HG03175 (cell line): ENCODE data around the gene LRRC8D.

Experiments
- ATAC-seq: cut with Tn5 transposase; IDR thresholded peaks from one replicate; pipeline ENCODE4 v1.9.1; 2021; ENCODE audit warnings: mild to moderate bottlenecking, moderate library complexity; ENCODE audit not compliant: unreplicated experiment

The LRRC8D gene

DNA sequence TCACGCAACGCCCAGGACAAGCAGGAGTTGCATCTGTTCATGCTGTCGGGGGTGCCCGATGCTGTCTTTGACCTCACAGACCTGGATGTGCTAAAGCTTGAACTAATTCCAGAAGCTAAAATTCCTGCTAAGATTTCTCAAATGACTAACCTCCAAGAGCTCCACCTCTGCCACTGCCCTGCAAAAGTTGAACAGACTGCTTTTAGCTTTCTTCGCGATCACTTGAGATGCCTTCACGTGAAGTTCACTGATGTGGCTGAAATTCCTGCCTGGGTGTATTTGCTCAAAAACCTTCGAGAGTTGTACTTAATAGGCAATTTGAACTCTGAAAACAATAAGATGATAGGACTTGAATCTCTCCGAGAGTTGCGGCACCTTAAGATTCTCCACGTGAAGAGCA, 113.6 kb downstream of the LRRC8D start:
- ATAC-seq, result no peak

DNA sequence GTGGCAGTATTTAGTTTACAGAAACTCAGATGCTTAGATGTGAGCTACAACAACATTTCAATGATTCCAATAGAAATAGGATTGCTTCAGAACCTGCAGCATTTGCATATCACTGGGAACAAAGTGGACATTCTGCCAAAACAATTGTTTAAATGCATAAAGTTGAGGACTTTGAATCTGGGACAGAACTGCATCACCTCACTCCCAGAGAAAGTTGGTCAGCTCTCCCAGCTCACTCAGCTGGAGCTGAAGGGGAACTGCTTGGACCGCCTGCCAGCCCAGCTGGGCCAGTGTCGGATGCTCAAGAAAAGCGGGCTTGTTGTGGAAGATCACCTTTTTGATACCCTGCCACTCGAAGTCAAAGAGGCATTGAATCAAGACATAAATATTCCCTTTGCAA, 114.4 kb downstream of the LRRC8D start:
- ATAC-seq, result no peak

DNA sequence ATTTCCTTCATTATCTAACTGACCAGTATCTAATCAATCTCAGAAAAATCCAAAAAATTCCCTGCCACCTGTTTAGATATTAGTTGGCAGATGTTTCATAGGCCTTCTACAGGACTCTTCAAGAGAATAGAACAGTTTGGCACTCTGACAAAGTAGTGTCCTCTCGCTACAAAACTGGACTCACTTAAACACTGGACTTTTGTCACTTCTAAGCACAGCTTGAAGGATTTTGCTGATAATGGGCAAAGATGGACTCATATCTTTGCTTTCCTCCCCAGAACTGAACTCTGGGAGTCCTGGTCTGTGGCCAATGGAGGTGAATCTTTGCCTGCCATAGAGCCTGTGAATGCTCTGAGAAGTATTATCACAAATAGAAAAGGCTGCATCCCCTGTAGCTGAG, 115.9 kb downstream of the LRRC8D start:
- no peak for ATAC-seq

- no peak for ATAC-seq
Observed at GRCh38 chr1:89938171-89939055, 117.6 kb downstream of the LRRC8D start.

GRCh38 chr1:89939059-89939570, 118.3 kb downstream of the LRRC8D start:
- ATAC-seq, result no peak

GRCh38 chr1:89939693-89940438, 119.0 kb downstream of the LRRC8D start:
- ATAC-seq, result no peak

DNA sequence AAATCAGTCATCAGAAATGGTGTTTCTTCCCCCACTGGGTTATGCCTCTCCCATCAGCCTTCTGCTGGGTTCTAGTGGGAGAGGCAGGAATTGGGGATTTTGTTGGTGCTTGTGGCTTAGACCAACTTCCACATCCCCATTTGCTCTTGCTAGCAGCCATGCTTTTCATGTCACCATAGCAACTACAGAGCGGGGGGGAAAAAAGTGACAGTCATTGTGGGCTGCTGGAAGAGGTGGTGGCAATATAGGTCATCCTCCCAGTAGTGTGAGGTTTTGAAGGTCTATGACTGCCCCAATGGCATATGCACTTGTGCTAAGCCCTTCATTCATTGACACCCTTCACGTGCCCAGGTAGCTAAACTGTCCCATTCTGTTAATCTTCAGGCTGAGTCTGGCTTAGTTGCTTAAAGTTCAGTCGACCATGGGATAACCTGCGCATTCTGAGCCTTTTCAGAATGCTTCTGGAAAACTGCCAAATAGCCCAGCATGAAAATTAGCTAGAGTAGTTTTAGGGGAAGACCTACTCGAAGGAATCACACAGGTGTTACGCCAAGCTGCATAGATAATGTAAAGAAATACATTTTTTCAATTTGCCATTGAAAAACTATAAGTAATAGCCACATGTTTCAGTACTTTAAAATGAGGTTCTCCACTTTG, 120.4 kb downstream of the LRRC8D start:
- ATAC-seq, result peak; percentile 49

GRCh38 chr1:89942014-89942413, 121.2 kb downstream of the LRRC8D start:
- ATAC-seq, result no peak

DNA sequence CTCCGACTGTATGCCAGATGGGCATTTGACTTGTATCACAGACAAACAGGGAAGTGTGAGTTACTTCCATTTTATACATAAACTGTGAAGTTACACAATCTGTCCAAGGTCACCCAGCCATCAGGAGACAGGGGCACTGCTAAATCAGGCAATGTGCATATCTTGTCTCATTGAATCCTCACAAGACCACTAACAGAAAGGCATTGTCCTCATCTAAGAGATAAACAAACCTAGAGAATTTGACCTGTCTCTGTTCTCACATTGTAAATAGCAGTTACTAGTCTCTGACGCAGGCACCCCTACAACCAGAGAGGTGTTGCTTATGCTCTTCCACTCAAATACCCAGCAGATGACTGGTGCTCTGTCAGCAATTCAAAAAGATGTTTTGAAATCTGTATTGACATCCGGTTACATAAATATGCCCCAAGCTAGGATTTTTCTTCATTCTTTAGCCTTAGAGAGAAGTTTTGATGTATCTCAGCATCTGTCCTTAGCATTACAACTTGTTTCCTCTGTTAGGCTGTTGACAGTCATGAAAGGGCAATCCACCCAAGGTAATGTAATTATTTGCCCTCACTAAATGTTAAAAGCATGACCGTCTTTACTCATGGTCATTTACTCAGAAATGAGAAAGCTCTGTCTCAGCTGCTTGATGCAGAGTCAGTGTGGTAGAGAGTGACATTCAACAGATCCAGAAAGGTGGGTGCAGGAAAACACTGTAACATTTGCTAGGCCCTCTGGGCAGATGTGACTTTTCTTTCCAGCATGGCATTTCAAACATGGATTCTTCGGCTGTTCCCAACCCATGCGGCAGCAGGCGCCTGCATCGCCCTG, 122.2 kb downstream of the LRRC8D start:
- no peak for ATAC-seq

GRCh38 chr1:89943846-89944781, 123.3 kb downstream of the LRRC8D start:
- no peak for ATAC-seq

DNA sequence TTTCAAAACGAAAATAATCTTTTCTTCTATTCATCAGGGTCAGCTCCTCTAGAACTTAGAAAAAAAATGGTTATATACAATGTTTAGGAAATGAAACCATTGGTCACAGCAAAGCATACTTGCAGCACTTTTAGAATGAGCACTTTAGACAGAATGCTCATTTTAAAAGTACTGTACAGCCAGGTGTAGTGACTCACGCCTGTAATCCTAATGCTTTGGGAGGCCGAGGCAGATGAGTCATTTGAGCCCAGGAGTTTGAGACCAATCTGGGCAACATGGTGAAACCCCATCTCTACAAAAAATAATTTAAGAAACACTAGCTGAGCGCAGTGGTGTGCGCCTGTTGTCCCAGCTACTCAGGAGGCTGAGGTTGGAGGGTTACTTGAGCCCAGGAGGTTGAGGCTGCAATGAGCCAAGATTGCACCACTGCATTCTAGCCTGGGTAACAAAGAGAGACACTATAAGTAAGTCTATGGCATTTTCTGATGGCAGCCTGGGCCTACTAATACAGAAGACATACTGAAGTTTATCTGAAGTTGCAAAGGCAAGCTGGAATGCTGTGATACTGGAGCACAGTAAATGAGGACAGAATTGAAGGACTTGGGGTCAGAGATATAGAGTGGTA, 125.1 kb downstream of the LRRC8D start:
- peak; percentile 67 for ATAC-seq

DNA sequence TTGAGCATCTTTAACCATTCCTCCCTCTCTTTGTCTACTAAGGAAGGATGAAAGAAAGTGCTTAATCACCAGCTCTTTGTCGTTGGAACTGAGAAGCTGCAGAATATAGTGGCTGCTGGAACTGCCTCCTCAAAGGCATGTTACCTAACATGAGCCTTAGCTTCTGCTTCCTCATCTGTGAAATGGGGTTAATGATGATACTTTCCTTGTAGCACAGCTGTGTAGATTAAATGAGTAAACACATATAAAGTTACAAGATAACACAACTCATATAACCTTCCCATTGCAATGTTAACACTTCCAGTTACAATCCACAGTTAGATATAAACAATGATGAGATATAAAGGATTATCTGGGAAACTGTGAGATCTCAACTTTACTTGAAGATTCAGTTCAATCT, 125.7 kb downstream of the LRRC8D start:
- no peak for ATAC-seq

DNA sequence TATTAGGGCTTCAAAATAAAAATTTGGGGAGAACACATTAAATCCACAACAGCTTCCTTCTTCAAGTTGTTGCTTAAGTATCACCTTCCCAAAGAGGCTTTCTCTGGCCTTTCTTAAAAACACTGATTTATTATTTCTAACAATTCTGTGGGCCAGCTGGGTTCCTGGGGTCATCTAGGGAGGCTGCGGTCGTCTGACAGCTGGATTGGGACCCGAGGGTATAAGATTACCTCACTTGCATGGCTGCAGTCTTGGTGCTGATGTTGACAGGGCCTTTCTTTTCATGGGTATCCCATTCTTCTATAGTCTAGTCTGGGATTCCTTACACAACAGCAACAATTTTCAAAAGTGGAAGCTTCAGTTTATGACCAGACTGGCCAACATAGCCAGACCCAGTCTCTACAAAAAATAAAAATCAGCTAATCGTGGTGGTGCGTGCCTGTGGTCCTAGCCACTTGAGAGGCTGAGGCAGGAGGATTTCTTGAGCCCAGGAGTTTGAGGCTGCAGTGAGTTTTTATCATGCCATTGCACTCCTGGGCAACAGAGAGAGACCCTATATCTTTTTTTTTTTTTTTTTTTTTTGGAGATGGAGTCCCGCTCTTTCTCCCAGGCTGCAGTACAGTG, 128.0 kb downstream of the LRRC8D start:
- no peak for ATAC-seq

DNA sequence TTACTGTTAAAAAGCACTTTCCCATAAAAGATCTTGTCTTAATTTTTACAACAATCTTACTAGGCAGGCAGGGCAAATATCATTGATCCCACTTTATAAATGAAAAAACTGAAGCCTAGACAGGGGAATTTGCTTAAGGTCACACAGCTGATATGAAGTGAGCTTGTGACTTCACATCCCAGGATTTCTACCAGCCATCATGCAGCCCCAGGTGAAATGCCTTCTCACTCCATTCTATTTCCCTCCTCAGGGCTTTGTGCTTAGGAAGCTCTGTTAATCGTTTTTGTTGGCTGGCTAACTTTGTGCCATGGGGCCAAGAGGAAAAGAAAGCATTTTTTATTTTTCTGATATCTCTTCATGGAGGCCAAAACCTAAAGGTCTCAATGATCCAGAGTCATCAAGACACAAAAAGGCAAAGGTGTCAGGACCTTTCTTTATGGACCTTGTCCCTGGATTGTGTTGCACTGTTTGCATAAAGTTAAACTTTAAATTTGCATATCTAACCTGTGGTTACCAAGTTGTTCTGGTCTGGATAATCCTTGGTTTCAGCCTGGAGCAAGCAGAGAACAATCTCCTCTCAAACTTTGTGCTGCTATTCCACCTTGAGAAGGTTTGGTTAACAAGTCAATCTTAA, 129.3 kb downstream of the LRRC8D start:
- ATAC-seq, result no peak

DNA sequence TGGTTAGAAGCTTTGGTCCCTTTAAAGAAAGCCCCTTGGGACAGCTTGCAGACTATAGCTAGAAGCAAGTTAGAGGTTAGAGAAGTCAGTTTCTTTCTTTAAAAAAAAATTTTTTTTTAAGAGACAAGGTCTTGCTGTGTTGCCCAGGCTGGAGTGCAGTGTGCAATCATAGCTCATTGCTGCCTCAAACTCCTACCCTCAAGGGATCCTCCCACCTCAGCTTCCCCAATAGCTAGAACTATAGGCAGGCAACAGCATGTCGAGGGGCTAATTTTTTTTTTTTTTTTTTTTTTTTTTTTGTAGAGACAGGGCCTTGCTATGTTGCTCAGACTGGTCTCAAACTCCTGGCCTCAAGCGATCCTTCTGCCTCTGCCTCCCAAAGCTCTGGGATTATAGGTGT, 129.9 kb downstream of the LRRC8D start:
- no peak for ATAC-seq

DNA sequence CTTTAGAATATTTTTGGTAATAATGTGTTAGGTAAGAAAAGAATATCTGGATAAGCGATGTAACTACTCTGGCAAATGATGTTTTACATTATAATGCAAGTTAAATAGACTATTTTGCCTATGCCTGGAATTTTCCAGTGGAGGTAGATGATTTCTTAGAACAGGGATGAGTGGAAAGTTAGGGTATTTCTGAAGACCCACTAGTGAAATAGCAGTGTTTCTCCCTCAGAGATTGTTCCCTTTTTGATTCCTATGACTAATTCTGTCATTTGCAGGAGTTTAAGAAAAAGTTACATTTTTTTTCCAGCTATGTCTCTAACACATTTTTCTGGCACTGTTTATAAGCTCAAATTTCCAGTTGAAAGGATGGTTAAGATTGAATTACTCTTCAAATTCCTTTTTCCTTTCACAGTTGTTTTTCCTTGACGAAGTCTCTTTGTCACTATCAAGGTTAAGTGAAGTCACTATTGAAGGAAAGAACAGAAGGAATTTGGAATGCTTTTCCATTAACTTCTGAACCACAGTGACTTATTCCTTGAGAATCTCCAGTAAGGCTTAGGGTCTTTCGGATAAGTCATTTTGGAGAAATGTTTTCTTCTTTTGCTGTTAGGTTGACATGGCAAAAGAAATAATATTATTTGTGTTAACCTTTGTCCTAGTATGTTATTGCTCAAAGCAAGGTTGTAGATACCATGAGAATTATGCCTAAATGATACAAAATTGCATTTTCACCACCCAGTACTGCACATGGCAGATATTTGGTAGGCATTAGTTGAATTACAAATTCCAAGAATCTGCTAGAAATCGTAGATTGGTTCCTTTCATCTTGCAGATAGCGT, 131.2 kb downstream of the LRRC8D start:
- no peak for ATAC-seq

- no peak for ATAC-seq
Observed at GRCh38 chr1:89952605-89953130, 131.8 kb downstream of the LRRC8D start.
